NCI-H510A treated with DMSO at 0.1 percent for 48 hours (cell line): ENCODE measurements around the gene SACS.

Source experiments
- DNase-seq: peaks from one replicate; lab custom pipeline; 2025; lab: John Stamatoyannopoulos, UW

SACS gene

GRCh38 chr13:23433171-23434153 lies at the start of gene SACS:
SACS (minus strand) TSS chr13:23433702; CDS start chr13:23411239, 22,463 bp downstream.
- no peak for DNase-seq

- no peak for DNase-seq
Observed at GRCh38 chr13:23480324-23480723, 46.8 kb upstream of the SACS start.

DNA sequence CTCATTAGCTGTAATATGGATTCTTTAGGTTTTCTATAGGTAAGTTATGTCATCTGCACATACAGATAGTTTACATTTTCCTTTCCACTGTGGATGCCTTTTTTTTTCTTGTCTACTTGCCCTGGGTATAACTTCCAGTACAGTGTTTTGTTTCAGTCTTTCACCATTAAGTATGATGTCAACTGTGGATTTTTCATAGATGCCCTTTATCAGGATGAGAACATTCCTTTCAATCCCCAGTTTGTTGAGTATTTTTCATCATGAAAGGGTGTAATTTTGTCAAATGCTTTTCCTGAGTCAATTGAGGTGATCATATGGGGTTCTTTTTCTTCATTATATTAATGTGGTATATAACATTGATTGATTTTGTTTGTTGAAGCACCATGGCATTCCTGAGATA lies 43.6 kb upstream of the SACS start:
- no peak for DNase-seq

GRCh38 chr13:23473221-23473620 lies 39.7 kb upstream of the SACS start:
- no peak for DNase-seq

GRCh38 chr13:23472189-23472588 lies 38.7 kb upstream of the SACS start:
- no peak for DNase-seq

GRCh38 chr13:23470790-23471614 lies 37.5 kb upstream of the SACS start:
- no peak for DNase-seq

GRCh38 chr13:23469951-23470421 lies 36.5 kb upstream of the SACS start:
- no peak for DNase-seq

DNA sequence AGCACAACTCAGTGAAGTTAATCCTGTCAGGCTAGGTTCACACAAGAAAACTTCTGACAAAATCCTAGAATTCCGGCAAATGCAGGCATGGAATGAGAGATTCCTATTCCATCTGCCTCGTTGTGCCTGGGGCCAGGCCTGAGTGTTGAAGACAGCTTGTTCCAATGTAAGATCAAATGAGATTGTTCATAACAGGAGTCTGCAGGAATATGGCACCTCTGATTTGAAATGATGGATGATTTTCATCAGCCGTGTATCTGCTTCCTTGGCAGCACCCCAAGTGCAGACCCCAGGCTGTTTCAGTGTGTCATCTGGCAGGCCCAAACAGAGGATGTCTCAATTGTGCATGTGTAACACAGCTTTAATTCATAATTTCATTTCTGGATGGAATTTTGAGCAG lies 35.3 kb upstream of the SACS start:
- no peak for DNase-seq

DNA sequence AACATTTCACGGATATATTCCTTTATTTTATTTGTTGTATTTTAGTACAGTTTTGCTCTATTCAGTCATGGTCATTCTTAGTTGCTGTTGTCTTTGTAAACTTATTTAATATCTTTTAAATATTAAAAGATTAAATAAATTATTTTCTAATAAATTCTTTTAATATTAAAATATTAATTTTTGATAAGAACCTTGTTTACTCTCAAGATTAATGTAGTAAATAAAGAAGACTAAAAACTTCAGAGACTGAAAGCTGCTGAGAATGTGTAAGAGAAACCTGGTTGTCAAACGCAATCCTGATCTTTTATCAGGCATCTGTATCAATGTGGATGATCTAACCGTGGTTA lies 34.4 kb upstream of the SACS start:
- no peak for DNase-seq

- no peak for DNase-seq
Observed at GRCh38 chr13:23467048-23467931, 33.8 kb upstream of the SACS start.

- peak; percentile 54 for DNase-seq
Observed at GRCh38 chr13:23466144-23467002, 32.9 kb upstream of the SACS start.

DNA sequence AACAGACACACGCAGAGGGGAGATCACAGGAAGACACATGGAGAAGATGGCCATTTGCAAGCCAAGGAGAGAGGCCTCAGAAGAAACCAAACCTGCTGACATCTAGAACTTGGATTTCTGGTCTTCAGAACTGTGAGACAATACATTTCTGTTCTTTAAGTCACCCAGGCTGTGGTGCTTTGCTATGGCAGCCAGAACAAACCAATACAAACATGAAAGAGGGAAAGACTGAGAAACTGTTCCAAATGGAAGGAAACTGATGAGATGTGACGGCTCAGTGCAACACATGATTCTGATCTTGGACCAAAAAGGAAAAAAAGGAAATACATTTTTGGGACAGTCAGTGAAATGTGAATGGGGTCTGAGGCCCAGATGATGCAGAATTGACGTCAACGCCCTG lies 30.2 kb upstream of the SACS start:
- DNase-seq: no peak

DNA sequence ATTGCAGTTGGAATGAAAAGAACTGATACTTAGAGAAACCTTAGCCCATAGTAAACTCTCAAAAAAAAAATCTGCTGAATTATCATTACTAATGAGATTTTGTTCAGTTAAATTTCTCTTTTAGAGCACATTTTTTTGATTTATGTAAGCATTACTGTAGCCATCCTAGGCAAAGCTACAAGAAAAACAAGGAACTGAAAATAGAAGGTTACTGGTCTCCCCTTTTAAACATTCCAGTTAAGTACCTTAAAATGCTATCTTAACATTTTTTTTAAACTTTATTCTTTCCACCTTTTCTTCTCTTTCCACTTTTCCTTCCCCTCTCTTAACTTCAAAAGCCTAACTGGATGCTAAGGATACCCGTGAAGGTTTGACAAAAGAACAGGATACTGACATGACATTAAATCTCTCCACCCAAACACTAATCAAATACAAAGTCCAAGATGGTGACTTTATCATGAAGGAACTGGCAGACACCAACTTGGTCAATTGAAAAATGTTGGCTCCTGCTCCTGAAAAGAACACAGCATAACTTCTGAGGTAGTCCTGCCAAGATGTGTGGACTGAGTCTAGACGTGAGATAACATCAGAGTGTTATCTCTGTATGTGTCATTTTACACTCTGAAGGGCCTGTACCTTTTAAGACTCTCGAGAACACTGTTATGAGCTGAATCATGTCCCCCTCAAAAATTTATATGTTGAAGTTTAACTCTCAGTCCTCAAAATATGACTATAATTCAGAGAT lies 29.5 kb upstream of the SACS start:
- DNase-seq: no peak

DNA sequence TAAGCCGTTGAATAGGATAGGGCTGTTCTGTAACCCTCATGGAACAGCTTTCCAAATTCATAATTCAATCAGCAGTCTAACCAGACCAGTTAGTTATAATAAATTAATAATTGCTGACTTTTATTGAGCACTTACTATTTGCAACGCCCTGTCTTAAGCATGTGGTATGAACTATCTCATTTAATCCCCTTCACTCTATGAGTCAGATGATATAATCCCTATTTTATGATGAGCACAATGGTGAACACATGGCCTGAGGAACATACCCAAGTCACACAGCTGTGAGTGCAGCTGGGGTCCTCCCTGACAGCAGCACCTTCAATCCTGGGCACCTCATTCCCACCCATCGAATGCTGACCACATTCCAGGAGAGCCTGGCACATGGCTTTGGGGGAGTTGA lies 28.0 kb upstream of the SACS start:
- DNase-seq: no peak

GRCh38 chr13:23460921-23461320 lies 27.4 kb upstream of the SACS start:
- DNase-seq: no peak

DNA sequence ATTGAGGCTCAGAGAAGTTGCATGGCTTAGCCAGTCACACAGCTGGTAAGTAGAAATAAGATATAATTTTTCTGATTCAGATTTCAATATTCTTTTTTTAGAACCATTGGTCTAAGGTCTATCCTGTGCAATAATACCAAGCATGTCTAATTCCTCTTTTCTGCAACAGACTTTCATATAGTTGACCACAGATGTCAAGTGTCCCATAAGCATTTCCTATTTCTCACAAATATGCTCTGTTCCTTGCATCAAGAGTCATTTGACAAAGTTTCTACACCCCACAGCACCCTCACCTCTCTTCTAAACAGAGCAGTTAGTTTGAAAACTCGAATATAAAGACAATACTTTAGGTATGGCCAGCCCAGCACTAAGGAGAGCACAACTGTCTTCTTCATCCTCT lies 26.8 kb upstream of the SACS start:
- DNase-seq: no peak

- no peak for DNase-seq
Observed at GRCh38 chr13:23458989-23459388, 25.5 kb upstream of the SACS start.

DNA sequence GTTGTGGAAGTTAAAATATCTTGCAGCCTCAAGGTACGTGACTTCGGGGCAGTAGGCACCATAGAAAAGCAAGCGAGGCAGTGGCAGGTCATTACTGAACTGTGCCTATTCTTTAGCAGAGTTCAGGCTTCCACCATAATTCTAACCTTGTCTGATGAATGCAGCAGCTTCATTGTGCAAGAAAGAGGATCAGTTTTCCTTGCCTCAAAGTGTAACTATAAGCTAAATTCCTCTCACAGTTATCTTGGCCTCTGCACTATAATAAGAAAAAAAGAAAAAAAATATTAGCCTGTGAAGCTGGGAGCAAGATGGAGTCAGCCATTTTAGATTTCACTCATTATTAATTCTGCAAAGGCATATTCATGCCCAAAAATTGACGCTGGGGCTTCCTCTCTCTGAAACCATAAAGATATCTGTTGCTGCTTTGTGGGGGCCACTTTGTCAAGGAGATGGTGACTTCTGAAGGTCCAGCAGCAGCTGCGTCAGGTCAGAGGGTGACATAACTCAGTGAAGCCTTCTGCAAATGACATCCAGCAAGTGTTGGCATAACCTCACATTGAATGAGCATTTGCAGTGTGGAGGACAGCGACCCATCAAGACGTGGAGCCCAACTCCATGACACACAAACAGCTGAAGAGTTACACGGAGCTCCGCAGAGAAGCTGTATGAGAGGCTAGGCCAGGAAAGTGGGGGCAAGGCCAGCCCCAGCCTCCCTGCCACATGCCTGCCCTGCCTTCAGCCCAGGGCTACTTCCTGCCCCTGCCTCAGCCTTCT lies 23.1 kb upstream of the SACS start:
- no peak for DNase-seq

DNA sequence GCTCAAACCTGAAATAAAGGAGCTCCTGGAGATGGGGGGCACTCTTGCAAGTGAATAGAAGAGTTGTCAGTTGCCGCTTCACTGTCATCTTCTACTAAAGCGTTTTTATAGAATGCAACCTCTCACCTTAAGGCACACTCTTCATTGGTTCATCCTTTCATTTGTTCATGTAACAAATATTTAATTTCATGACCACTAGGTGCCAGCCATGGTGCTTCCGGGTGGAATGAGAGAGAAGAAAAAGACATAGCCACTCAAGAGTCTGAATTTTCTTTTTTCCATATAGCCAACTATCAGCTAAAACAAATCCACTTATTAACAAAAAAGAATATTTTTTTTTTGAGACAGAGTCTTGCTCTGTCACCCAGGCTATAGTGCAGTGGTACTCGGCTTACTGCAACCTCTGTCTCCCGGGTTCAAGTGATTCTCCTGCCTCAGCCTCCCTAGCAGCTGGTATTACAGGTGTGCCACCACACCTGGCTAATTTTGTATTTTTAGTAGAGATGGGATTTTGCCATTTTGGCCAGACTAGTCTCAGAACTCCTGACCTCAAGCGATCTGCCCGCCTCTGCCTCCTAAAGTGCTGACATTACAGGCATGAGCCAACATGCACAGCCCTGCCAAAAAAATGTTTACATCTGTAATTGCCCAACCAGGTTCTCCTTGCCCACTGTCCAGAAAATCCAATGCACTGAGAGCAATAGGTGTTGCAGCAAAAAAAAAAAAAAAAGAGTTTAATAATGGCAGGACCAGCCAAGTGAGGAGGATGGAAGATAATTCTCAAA lies 22.1 kb upstream of the SACS start:
- no peak for DNase-seq
